ENCODE data around the gene PHF2. TPM values are rescaled to one million over a fixed set of nuclear protein-coding genes. Genes with fewer than 3 reads are reported as not detected.

PHF2 gene
- total RNA-seq (10 to 100 TPM; 35.2 to 35.5 TPM), polyA plus RNA-seq (1 to 10 TPM in 2 of 3 donors, under 1 TPM in 1; 0.84 to 2.3 (median 1.3) TPM), total RNA-seq (54.9 to 92.6 (median 65.3) reads per million in 6 experiments)

DNA sequence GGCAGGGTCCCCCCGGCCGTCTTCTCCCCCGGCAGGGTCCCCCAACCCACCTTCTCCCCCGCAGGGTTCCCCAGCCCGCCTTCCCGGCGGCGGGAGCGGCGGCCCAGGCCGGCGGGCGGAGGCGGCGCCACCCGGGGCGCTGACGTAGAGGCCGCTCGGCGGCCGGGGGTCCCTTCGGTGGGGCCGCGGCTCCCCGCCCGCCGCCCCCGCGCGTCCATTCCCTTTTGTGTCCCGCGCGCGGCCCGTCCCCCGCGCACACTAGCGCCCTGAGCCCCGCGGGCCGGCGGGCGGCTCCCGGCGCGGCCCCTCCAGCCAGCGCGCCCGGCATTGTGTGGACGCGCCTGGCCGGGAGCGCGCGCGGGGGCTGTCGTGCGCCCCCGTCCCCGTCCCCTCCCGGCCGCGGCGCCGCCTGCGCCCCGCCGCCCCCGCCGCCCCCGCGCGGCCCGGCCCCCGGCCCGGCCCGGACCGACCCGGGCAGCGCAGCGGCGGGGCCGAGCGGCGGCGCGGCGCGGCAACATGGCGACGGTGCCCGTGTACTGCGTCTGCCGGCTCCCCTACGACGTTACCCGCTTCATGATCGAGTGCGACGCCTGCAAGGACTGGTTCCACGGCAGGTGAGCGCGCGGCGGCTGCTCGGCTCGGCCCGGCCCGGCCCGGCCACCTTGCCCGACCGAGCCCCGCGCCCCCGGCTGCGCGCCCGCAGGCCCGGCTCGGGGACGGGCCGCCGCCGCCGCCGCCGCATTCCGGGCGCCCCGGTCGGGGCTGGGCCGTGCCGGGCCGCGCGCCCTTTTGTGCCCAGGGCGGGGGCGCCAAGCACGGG, at the start of gene PHF2:
Gene PHF2, plus strand, starts transcription at position 327 of the 820 bp plus-strand sequence. Its CDS starts 190 bp downstream, at position 517.
- ATAC-seq (peak; percentile 63 to 67), DNase-seq (peak in 5 of 10 donors; percentile 27 to 46 (median 37))
- Mint-ChIP-seq H3K9me3 (no peaks in the 10 kb centered on the region), H3K27ac (peak within 1 kb of the TSS; percentile 77 to 96 (median 94)), H3K36me3 (no peaks in the 10 kb centered on the region), H3K4me1 (peaks cover 22 to 53% (median 50%) of the 10 kb centered on the region in 4 donors), H3K4me3 (peak within 1 kb of the TSS; percentile 79 to 97 (median 90)), H3K27me3 (no peaks in the 10 kb centered on the region)
- POLR2A ChIA-PET: interaction anchor here (1.8 to 3.7 kb wide), 2 partner anchors 10 to 512 kb away, joined by 5 to 48 read pairs; no protein-coding TSS in a partner anchor

DNA sequence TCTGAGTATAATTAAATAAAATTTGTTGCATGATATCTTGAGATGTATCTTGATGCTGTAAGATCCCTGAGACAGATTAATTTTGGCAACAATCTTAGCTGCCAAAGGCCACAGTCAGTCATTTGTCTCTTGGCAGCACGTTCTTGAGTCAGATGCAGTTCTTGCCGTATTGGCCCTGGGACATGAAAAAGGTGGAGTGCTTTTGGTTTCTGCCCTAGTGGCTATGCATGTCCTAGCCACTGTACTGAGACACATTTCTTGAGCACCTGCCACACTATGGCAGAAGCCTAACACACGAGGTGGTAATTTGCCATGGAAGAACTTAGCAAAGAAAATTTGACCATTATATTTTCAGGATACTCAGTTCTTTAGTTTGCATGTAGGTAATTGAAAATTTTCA, 45.0 kb upstream of the PHF2 start:
- Mint-ChIP-seq H3K9me3 (no peaks in the 10 kb centered on the region), H3K27me3 (no peaks in the 10 kb centered on the region), H3K4me1 (peaks cover 0 to 9% (median 3%) of the 10 kb centered on the region in 4 donors), H3K36me3 (peaks cover 4 to 91% (median 19%) of the 10 kb centered on the region in 3 donors), H3K4me3 (no peak overlapping the region), H3K27ac (no peak overlapping the region)
- ATAC-seq (no peak), DNase-seq (no peak)
- POLR2A ChIA-PET: no interaction called here

DNA sequence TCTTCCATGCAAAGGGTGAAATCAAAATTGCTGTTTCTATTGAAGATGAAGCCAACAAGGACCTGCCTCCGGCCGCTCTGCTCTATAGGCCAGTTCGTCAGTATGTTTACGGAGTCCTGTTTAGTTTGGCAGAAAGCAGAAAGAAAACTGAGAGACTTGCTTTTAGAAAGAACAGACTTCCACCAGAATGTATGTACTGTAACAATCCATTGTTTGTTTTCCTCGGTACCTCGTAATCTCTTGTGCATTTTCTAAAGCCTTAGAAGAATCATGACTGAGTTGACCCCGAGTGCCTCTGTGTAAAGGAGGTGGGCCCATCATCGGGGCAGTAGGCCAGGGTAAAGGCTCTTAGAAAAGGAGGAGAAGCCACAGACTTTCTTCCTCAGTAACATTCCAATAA, 44.2 kb upstream of the PHF2 start:
- Mint-ChIP-seq H3K27ac (no peak overlapping the region), H3K9me3 (no peaks in the 10 kb centered on the region), H3K4me1 (peaks cover 0 to 8% (median 3%) of the 10 kb centered on the region in 4 donors), H3K27me3 (no peaks in the 10 kb centered on the region), H3K4me3 (no peak overlapping the region), H3K36me3 (peaks cover 4 to 91% (median 16%) of the 10 kb centered on the region in 3 donors)
- ATAC-seq: no peak
- POLR2A ChIA-PET: no interaction called here
- DNase-seq: no peak

- Mint-ChIP-seq H3K4me3 (no peak overlapping the region), H3K27ac (peak overlapping the region in 2 of 10 donors; percentile 53 to 81), H3K9me3 (no peaks in the 10 kb centered on the region), H3K27me3 (no peaks in the 10 kb centered on the region), H3K36me3 (peaks cover 0 to 85% (median 18%) of the 10 kb centered on the region in 3 donors), H3K4me1 (peaks cover 0 to 8% (median 3%) of the 10 kb centered on the region in 4 donors)
- POLR2A ChIA-PET: no interaction called here
- no peak for DNase-seq
- no peak for ATAC-seq
Measured at GRCh38 chr9:93533863-93534262, 42.5 kb upstream of the PHF2 start.

- DNase-seq: no peak
Measured at GRCh38 chr9:93536167-93536566, 40.2 kb upstream of the PHF2 start.

GRCh38 chr9:93536874-93537273, 39.5 kb upstream of the PHF2 start:
- no peaks in the 10 kb centered on the region for H3K27me3 Mint-ChIP-seq
- H3K4me1 Mint-ChIP-seq: peaks cover 0 to 10% (median 4%) of the 10 kb centered on the region in 4 donors
- H3K27ac Mint-ChIP-seq: no peak overlapping the region
- no peak overlapping the region for H3K4me3 Mint-ChIP-seq
- H3K36me3 Mint-ChIP-seq: peaks cover 0 to 90% (median 18%) of the 10 kb centered on the region in 3 donors
- no peaks in the 10 kb centered on the region for H3K9me3 Mint-ChIP-seq
- DNase-seq: no peak
- POLR2A ChIA-PET: no interaction called here
- no peak for ATAC-seq

More at GRCh38 chr9:93536167-93536566, 40.2 kb upstream of the PHF2 start:
- ATAC-seq: no peak
- Mint-ChIP-seq H3K27me3 (no peaks in the 10 kb centered on the region), H3K9me3 (no peaks in the 10 kb centered on the region), H3K27ac (peak overlapping the region in 1 of 10 donors; percentile 53), H3K36me3 (peaks cover 0 to 92% (median 21%) of the 10 kb centered on the region in 3 donors), H3K4me1 (peaks cover 0 to 10% (median 4%) of the 10 kb centered on the region in 4 donors), H3K4me3 (no peak overlapping the region)
- POLR2A ChIA-PET: no interaction called here

- Mint-ChIP-seq H3K9me3 (no peaks in the 10 kb centered on the region), H3K27me3 (no peaks in the 10 kb centered on the region), H3K4me1 (peaks cover 0 to 6% (median under 1%) of the 10 kb centered on the region in 4 donors), H3K4me3 (no peak overlapping the region), H3K36me3 (peaks cover 0 to 82% (median 6%) of the 10 kb centered on the region in 3 donors), H3K27ac (no peak overlapping the region)
- ATAC-seq: no peak
- POLR2A ChIA-PET: no interaction called here
- DNase-seq: no peak
Measured at GRCh38 chr9:93540305-93540704, 36.1 kb upstream of the PHF2 start.

- DNase-seq (no peak), ATAC-seq (no peak)
- no peaks in the 10 kb centered on the region for H3K27me3 Mint-ChIP-seq
- POLR2A ChIA-PET: no interaction called here
- H3K4me1 Mint-ChIP-seq: peaks cover 0 to 6% (median under 1%) of the 10 kb centered on the region in 4 donors
- H3K36me3 Mint-ChIP-seq: peaks cover 0 to 78% (median 6%) of the 10 kb centered on the region in 3 donors
- H3K27ac Mint-ChIP-seq: peak overlapping the region in 2 of 10 donors; percentile 15 to 45
- no peaks in the 10 kb centered on the region for H3K9me3 Mint-ChIP-seq
- H3K4me3 Mint-ChIP-seq: no peak overlapping the region
Measured at GRCh38 chr9:93541005-93541404, 35.4 kb upstream of the PHF2 start.

DNA sequence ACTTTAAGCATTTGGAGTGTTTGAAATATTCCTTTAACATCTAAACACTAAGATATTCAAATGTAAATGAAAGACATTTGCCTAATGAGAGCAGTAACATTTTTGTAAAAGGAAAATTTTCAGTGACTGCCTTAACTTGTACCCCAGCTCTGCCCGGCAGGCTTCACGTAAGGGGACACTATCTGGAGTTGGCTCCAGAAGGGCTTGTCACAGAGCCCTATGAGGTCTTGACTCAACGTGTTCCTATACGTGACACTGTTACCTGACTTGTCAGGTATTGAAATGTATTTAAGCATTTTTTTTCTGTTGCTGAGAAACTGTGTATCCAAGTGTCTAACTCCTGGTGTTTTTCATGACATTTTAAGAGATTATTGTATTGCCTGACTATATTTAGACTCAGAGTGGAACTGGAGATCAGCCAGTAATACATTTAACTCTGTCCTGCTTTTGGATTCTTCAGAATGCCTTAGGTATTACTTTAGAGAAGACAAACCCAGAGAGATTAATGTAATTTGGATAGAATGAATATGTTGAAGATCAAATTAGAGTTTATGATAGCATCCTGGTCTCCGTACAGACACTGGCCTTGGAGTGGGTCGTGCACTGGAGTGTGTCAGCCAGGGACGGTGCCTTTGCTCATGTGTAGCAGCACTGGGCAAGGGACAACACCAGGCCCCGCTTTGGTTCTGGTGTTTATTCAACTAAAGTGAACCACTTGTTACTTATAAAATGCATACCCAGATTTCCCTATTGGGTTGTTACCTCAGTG, 34.6 kb upstream of the PHF2 start:
- H3K9me3 Mint-ChIP-seq: no peaks in the 10 kb centered on the region
- peaks cover 0 to 78% (median 6%) of the 10 kb centered on the region in 3 donors for H3K36me3 Mint-ChIP-seq
- no peak overlapping the region for H3K4me3 Mint-ChIP-seq

GRCh38 chr9:93543117-93543516, 33.3 kb upstream of the PHF2 start:
- Mint-ChIP-seq H3K27me3 (no peaks in the 10 kb centered on the region), H3K4me1 (peaks cover 0 to 9% (median 4%) of the 10 kb centered on the region in 4 donors), H3K9me3 (no peaks in the 10 kb centered on the region), H3K36me3 (peaks cover 3 to 78% (median 3%) of the 10 kb centered on the region in 3 donors), H3K4me3 (no peak overlapping the region), H3K27ac (peak overlapping the region in 1 of 10 donors; percentile 53)
- POLR2A ChIA-PET: interaction anchor here (0.7 kb wide), 1 partner anchor 579 kb away, joined by 3 read pairs; no protein-coding TSS in a partner anchor
- DNase-seq (no peak), ATAC-seq (no peak)

More for the DNA sequence above, 34.6 kb upstream of the PHF2 start:
- POLR2A ChIA-PET: no interaction called here
- H3K27me3 Mint-ChIP-seq: no peaks in the 10 kb centered on the region
- H3K27ac Mint-ChIP-seq: peak overlapping the region in 1 of 10 donors; percentile 5
- ATAC-seq: no peak
- DNase-seq: no peak
- H3K4me1 Mint-ChIP-seq: peaks cover 0 to 6% (median 2%) of the 10 kb centered on the region in 4 donors

- peak overlapping the region in 2 of 10 donors; percentile 1 to 58 for H3K27ac Mint-ChIP-seq
- no peak for ATAC-seq
Measured at GRCh38 chr9:93546356-93546755, 30.0 kb upstream of the PHF2 start.

GRCh38 chr9:93549611-93550010, 26.8 kb upstream of the PHF2 start:
- Mint-ChIP-seq H3K9me3 (no peaks in the 10 kb centered on the region), H3K27me3 (no peaks in the 10 kb centered on the region), H3K4me3 (no peak overlapping the region), H3K27ac (peak overlapping the region in 5 of 10 donors; percentile 0 to 67 (median 25)), H3K36me3 (peaks cover 3 to 75% (median 6%) of the 10 kb centered on the region in 3 donors), H3K4me1 (peaks cover 0 to 7% (median 3%) of the 10 kb centered on the region in 4 donors)
- ATAC-seq (no peak), DNase-seq (no peak)
- POLR2A ChIA-PET: no interaction called here

More at GRCh38 chr9:93546356-93546755, 30.0 kb upstream of the PHF2 start:
- Mint-ChIP-seq H3K4me3 (no peak overlapping the region), H3K9me3 (no peaks in the 10 kb centered on the region), H3K27me3 (no peaks in the 10 kb centered on the region), H3K4me1 (peaks cover 0 to 7% (median 3%) of the 10 kb centered on the region in 4 donors), H3K36me3 (peaks cover 0 to 75% (median 3%) of the 10 kb centered on the region in 3 donors)
- DNase-seq: no peak
- POLR2A ChIA-PET: interaction anchor here (1.7 kb wide), 1 partner anchor 20 kb away, joined by 4 read pairs; no protein-coding TSS in a partner anchor

All from naive thymus-derived CD8-positive, alpha-beta T cell (primary cell).